DND-41 (cell line): ENCODE results near the gene ADORA3.

ENCODE experiments used
- CTCF ChIP-seq: IDR thresholded peaks from 2 replicates; pipeline ENCODE4 v1.5.1; 2012; ENCODE audit warnings: borderline replicate concordance, low read length, moderate library complexity, mild to moderate bottlenecking; ENCODE audit not compliant: poor library complexity, severe bottlenecking; ENCODE audit errors: extremely low read depth
- EZH2 ChIP-seq: IDR thresholded peaks from 3 replicates; pipeline ENCODE4 v1.6.1; 2012; ENCODE audit warnings: borderline replicate concordance, low read depth, mild to moderate bottlenecking, moderate library complexity, low read length, inconsistent platforms; ENCODE audit not compliant: severe bottlenecking

GRCh38 chr1:111454859-111455641 is 48.4 kb downstream of the ADORA3 start:
- TF ChIP-seq CTCF (no peak), EZH2 (no peak)
